Heart left ventricle (tissue), 13 donors: ENCODE results near the gene E4F1.

Experiments
- POLR2A ChIP-seq, 2 donors: fragments of 450-650 bp; IDR thresholded peaks; one replicate each; pipeline ENCODE4 v1.6.1; 2017; ENCODE audit warnings: antibody characterized with exemption in 2 of 2, mild to moderate bottlenecking in 2 of 2, moderate library complexity in 2 of 2
- TF ChIP-seq, protein P1 (sequence below), 12 donors: fragments of 200-600 bp; sonication (generic) in 4 of 12; IDR thresholded peaks; one replicate each; pipeline versions ENCODE4 v1.5.0 to v1.8.0; 2018 to 2022; ENCODE audit warnings: antibody characterized with exemption in 12 of 12, mild to moderate bottlenecking in 5 of 12
- donor health status: ischemic (EF 13 %, LVEDD 7.1; RV severe dilation, severe dysfunction).
- donor health status: DM: no; HTN: yes; CAD: no.
- donor health status: DM: no; HTN: no; CAD: no.
- donor health status: ischemic (EF 25% LVEDD 6.9; RV normal size, moderate dysfunction).
- donor health status: ischemic (EF 25% LVEDD 5.7; RV mildly dilated, moderate dysfunction).
- donor health status: ischemic (EF 35%, LVEDD 5.7; RV mildly dilated, moderate dysfunction).
- donor health status: nonischemic (EF 11% LVEDD 7.7; RV severe dilation, severe dysfunction).
- donor health status: DM: yes; HTN: yes; CAD: no.
- donor health status: PGD.
- donor health status: ischemic (EF 29% LVEDD 5.4; RV normal size, mild dysfunction).
- donor health status: nonischemic (EF 23%, LVEDD 6.1; RV moderate dilation, normal function).

DNA sequence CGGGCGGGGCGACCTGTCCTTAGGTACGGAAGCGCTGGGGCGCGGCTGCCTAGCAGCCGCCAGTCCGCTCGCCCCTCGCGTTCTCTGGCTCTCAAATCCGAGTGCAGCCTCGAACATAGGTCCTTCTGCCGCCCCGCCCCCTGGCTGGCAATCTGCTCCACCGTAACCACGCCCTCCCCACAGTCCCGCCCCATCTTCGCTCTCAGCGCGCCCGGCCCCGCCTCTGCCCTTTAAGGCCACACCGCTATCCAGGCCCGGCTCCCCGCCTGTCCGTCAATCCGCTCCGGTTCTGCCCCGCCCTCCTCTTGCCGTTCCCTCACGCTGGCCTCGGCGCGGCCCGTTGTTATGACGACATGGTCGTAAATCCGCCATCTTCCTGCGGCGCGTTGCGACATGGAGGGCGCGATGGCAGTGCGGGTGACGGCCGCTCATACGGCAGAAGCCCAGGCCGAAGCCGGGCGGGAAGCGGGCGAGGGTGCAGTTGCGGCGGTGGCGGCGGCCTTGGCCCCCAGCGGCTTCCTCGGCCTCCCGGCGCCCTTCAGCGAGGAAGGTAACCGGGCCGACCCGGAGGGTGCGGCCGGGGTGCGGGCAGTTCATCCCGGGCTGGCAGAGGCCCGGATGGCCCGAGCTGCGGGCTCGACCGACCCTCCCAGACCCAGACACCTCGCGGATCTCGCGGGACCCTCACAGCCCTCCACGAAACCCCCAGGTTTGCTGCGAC, at the start of gene E4F1:
- TF ChIP-seq, protein P1, sequence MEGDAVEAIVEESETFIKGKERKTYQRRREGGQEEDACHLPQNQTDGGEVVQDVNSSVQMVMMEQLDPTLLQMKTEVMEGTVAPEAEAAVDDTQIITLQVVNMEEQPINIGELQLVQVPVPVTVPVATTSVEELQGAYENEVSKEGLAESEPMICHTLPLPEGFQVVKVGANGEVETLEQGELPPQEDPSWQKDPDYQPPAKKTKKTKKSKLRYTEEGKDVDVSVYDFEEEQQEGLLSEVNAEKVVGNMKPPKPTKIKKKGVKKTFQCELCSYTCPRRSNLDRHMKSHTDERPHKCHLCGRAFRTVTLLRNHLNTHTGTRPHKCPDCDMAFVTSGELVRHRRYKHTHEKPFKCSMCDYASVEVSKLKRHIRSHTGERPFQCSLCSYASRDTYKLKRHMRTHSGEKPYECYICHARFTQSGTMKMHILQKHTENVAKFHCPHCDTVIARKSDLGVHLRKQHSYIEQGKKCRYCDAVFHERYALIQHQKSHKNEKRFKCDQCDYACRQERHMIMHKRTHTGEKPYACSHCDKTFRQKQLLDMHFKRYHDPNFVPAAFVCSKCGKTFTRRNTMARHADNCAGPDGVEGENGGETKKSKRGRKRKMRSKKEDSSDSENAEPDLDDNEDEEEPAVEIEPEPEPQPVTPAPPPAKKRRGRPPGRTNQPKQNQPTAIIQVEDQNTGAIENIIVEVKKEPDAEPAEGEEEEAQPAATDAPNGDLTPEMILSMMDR (IDR thresholded peaks at IDR 0.05): peak in 5 of 12 donors; percentile 7 to 39 (median 16)
- peak; percentile 39 to 96 for TF ChIP-seq POLR2A (IDR thresholded peaks at IDR 0.05)
